ENCODE data around the gene NCOA3.

DNA sequence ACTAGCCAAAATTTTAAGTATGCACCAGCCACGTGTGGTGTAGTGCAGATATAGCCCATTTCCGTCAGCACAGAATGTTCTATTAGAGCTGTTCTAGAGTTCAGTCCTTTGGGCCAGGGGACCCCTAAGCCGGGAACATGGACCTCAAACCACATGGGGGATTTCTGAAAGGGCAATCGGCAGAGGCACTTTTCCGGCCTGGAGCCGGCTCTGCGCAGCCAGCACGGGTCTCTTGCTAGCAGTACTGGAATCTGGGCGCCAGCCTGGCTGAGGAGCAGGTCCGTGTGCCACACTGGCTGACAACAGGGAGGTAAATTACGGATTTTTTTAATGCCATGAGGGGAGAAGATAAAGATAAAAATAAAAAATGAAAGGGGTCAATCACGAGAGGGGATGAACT lies 163.1 kb downstream of the NCOA3 start:
- TF ChIP-seq MAX (IDR thresholded peaks at IDR 0.05; ENCODE audit: low read depth, low read length) (no peak), DPF2 (IDR thresholded peaks at IDR 0.05) (no peak)
- TF ChIP-seq, protein P1, sequence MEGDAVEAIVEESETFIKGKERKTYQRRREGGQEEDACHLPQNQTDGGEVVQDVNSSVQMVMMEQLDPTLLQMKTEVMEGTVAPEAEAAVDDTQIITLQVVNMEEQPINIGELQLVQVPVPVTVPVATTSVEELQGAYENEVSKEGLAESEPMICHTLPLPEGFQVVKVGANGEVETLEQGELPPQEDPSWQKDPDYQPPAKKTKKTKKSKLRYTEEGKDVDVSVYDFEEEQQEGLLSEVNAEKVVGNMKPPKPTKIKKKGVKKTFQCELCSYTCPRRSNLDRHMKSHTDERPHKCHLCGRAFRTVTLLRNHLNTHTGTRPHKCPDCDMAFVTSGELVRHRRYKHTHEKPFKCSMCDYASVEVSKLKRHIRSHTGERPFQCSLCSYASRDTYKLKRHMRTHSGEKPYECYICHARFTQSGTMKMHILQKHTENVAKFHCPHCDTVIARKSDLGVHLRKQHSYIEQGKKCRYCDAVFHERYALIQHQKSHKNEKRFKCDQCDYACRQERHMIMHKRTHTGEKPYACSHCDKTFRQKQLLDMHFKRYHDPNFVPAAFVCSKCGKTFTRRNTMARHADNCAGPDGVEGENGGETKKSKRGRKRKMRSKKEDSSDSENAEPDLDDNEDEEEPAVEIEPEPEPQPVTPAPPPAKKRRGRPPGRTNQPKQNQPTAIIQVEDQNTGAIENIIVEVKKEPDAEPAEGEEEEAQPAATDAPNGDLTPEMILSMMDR (IDR thresholded peaks at IDR 0.05 in 2 of 3, conservative IDR thresholded peaks at IDR 0.05 in 1 of 3; ENCODE audit: control insufficient read depth in 2 of 3, extremely low read depth in 1 of 3, insufficient read depth in 1 of 3, low read depth in 3 of 3, low read length in 3 of 3): no peak

All from GM12878 (cell line).